K562 (cell line): ENCODE results near the gene PPP1R14C. TPM values are rescaled to one million over a fixed set of nuclear protein-coding genes. Genes with fewer than 3 reads are reported as not detected.

Source experiments
- ELF1 ChIP-seq: fragments of 200-800 bp; sonication (Bioruptor generic); IDR thresholded peaks from 2 replicates; pipeline ENCODE4 v1.6.1; 2016; ENCODE audit warnings: missing genetic modification characterization, missing compliant biosample characterization
- IRF2 ChIP-seq: sonication (generic); formaldehyde crosslinking; IDR thresholded peaks from 2 replicates; pipeline ENCODE4 v1.8.1; 2022; ENCODE audit warnings: mild to moderate bottlenecking, missing genetic modification reagents
- MBD2 ChIP-seq: sonication (generic); IDR thresholded peaks from 2 replicates; pipeline ENCODE4 v1.6.1; 2016; ENCODE audit warnings: low read depth, borderline replicate concordance
- MYBL2 ChIP-seq, 2 experiments: fragments of 450-650 bp in 1 of 2; sonication (generic) in 1 of 2; formaldehyde crosslinking in 1 of 2; IDR thresholded peaks; 2 replicates each; pipeline versions ENCODE4 v1.6.1 to v1.8.1; 2017 to 2022; ENCODE audit warnings: borderline replicate concordance in 1 of 2, inconsistent platforms in 1 of 2, low read depth in 1 of 2, mild to moderate bottlenecking in 1 of 2, missing genetic modification reagents in 1 of 2, moderate library complexity in 1 of 2
- NFIC ChIP-seq: fragments of 450-650 bp; IDR thresholded peaks from 2 replicates; pipeline ENCODE4 v1.6.1; 2017; ENCODE audit warnings: mild to moderate bottlenecking, inconsistent platforms
- POLR3G ChIP-seq: IDR thresholded peaks from 2 replicates; pipeline ENCODE4 v1.6.1; 2011; ENCODE audit not compliant: insufficient read length, insufficient replicate concordance; ENCODE audit errors: extremely low read depth
- RAD21 ChIP-seq, 2 experiments: fragments of 250-450 bp in 1 of 2; fragments of 450-650 bp in 1 of 2; sonication (Bioruptor Pico) in 1 of 2; formaldehyde crosslinking in 1 of 2; IDR thresholded peaks in 1 of 2; conservative IDR thresholded peaks in 1 of 2; 2 replicates each; pipeline versions ENCODE4 v1.4.0 to v1.8.0; 2020 to 2022; ENCODE audit warnings: mild to moderate bottlenecking in 2 of 2, moderate library complexity in 1 of 2
- ZBTB8A ChIP-seq: fragments of 450-650 bp; IDR thresholded peaks from 2 replicates; pipeline ENCODE4 v1.6.1; 2018; ENCODE audit warnings: mild to moderate bottlenecking, moderate library complexity; ENCODE audit not compliant: partially characterized antibody
- ZNF143 ChIP-seq: sonication (generic); formaldehyde crosslinking; IDR thresholded peaks from 2 replicates; pipeline ENCODE4 v1.9.0; 2022; ENCODE audit warnings: mild to moderate bottlenecking, missing genetic modification reagents
- polyA plus RNA-seq, 8 experiments: library from polyadenylated mRNA; depleted of rRNA in 4 of 8; stranded (reverse) in 5 of 8; unstranded in 3 of 8; fragments of >200 nt; fragmentation: Nextera tagmentation in 2 of 8; fragmentation: Illumina TruSeq in 1 of 8; extraction: Ambion mirVana in 2 of 8; extraction: Trizol in 1 of 8; gene quantifications; 2 replicates each; pipeline versions ENCODE4 v1.2.1 to v1.2.3, GENCODE V29; 2011 to 2014; ENCODE audit warnings: inconsistent platforms in 1 of 8, missing spikeins in 1 of 8
- total RNA-seq, 7 experiments: library from RNA; depleted of rRNA in 6 of 7; stranded (reverse); fragments of >200 nt in 6 of 7; fragmentation: Illumina TruSeq in 2 of 7; extraction: Trizol in 2 of 7; gene quantifications; 2 replicates each; pipeline versions ENCODE4 v1.2.1 to v1.2.3, GENCODE V29; 2011 to 2021; ENCODE audit warnings: low replicate concordance in 1 of 7
- TF ChIP-seq, protein P1 (sequence below): sonication (generic); formaldehyde crosslinking; IDR thresholded peaks from 2 replicates; pipeline ENCODE4 v1.4.0; 2020; ENCODE audit warnings: mild to moderate bottlenecking, missing genetic modification reagents
- TF ChIP-seq, protein P2 (sequence below): fragments of 450-650 bp; IDR thresholded peaks from 2 replicates; pipeline ENCODE4 v1.6.1; 2017; ENCODE audit warnings: antibody characterized with exemption
- TF ChIP-seq, protein P3 (sequence below): fragments of 250-450 bp; sonication (Bioruptor Pico); IDR thresholded peaks from 2 replicates; pipeline ENCODE4 v1.8.0; 2022; ENCODE audit warnings: inconsistent platforms, mild to moderate bottlenecking, moderate library complexity, borderline replicate concordance
- TF ChIP-seq, protein P4 (sequence below): fragments of 450-650 bp; IDR thresholded peaks from 2 replicates; pipeline ENCODE4 v1.6.1; 2016; ENCODE audit warnings: missing biosample characterization, missing genetic modification characterization
- TF ChIP-seq, protein P5 (sequence below), 3 experiments: fragments of 200-800 bp in 1 of 3; sonication (Bioruptor generic) in 1 of 3; sonication (generic) in 1 of 3; formaldehyde crosslinking in 1 of 3; IDR thresholded peaks; 2 replicates each; pipeline versions ENCODE4 v1.6.1 to v1.8.0; 2016 to 2022; ENCODE audit warnings: mild to moderate bottlenecking in 2 of 3, missing compliant biosample characterization in 2 of 3, missing genetic modification characterization in 2 of 3, missing genetic modification reagents in 1 of 3
- TF ChIP-seq, protein P6 (sequence below): sonication (generic); formaldehyde crosslinking; IDR thresholded peaks from 2 replicates; pipeline ENCODE4 v1.8.0; 2022; ENCODE audit warnings: missing genetic modification reagents, mild to moderate bottlenecking, borderline replicate concordance

Gene PPP1R14C
- total and polyA plus RNA-seq, 9 of the 15 experiments (the other 6 are each of a cell fraction or from before 2014, with no cell fraction given) = 4.5 to 16.6 (median 11.9) TPM

DNA sequence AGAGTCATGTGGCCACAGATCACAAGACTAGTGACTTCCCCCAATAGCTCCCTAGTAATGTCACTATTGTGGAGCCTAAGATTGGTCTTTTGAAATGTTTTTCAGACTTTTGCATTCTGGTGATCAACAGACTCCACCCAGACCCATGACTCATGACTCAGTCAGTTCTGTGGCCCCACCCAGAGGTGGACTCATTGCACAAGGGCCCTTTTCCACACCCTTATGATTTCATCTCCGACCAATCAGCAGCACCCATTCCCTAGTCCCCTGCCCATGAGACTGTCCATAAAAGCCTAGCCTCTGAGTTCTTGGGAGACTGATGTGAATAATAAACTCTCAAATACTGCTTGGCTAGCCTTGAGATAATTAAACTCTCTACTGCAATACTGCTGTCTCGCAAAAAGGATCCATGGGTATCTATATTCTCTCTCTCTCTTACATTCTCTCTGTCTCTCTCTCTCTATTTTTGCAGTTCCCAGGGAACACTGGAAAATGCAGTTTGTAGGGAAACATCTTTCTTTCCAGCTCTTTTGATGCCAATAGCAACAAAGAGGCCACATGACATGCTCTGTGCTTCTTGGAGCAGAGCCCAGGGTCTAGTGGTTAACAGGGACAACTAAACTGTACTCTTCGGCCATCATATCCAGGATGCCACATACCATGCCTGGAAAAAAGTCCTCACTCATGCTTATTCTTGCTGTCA, 154.6 kb downstream of the PPP1R14C start (continued):
- TF ChIP-seq MYBL2 (IDR thresholded peaks at IDR 0.05; ENCODE audit: low read depth) (no peak), MYBL2 (CRISPR knock-in tag; IDR thresholded peaks at IDR 0.05; ENCODE audit: borderline replicate concordance) (no peak), MBD2 (no peak), POLR3G (no peak), IRF2 (CRISPR knock-in tag) (no peak), RAD21 (CRISPR knock-in tag; conservative IDR thresholded peaks at IDR 0.05 in 1 of 2, IDR thresholded peaks at IDR 0.05 in 1 of 2) (no peak), NFIC (peak; percentile 23; the same call in 1 of the 2 replicates), ZNF143 (CRISPR knock-in tag) (no peak), ZBTB8A (no peak), ELF1 (no peak)
- TF ChIP-seq, protein P1, sequence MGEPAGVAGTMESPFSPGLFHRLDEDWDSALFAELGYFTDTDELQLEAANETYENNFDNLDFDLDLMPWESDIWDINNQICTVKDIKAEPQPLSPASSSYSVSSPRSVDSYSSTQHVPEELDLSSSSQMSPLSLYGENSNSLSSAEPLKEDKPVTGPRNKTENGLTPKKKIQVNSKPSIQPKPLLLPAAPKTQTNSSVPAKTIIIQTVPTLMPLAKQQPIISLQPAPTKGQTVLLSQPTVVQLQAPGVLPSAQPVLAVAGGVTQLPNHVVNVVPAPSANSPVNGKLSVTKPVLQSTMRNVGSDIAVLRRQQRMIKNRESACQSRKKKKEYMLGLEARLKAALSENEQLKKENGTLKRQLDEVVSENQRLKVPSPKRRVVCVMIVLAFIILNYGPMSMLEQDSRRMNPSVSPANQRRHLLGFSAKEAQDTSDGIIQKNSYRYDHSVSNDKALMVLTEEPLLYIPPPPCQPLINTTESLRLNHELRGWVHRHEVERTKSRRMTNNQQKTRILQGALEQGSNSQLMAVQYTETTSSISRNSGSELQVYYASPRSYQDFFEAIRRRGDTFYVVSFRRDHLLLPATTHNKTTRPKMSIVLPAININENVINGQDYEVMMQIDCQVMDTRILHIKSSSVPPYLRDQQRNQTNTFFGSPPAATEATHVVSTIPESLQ = no peak
- TF ChIP-seq, protein P2, sequence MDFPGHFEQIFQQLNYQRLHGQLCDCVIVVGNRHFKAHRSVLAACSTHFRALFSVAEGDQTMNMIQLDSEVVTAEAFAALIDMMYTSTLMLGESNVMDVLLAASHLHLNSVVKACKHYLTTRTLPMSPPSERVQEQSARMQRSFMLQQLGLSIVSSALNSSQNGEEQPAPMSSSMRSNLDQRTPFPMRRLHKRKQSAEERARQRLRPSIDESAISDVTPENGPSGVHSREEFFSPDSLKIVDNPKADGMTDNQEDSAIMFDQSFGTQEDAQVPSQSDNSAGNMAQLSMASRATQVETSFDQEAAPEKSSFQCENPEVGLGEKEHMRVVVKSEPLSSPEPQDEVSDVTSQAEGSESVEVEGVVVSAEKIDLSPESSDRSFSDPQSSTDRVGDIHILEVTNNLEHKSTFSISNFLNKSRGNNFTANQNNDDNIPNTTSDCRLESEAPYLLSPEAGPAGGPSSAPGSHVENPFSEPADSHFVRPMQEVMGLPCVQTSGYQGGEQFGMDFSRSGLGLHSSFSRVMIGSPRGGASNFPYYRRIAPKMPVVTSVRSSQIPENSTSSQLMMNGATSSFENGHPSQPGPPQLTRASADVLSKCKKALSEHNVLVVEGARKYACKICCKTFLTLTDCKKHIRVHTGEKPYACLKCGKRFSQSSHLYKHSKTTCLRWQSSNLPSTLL = no peak
- TF ChIP-seq, protein P3, sequence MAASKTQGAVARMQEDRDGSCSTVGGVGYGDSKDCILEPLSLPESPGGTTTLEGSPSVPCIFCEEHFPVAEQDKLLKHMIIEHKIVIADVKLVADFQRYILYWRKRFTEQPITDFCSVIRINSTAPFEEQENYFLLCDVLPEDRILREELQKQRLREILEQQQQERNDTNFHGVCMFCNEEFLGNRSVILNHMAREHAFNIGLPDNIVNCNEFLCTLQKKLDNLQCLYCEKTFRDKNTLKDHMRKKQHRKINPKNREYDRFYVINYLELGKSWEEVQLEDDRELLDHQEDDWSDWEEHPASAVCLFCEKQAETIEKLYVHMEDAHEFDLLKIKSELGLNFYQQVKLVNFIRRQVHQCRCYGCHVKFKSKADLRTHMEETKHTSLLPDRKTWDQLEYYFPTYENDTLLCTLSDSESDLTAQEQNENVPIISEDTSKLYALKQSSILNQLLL (CRISPR knock-in tag) = no peak
- TF ChIP-seq, protein P4, sequence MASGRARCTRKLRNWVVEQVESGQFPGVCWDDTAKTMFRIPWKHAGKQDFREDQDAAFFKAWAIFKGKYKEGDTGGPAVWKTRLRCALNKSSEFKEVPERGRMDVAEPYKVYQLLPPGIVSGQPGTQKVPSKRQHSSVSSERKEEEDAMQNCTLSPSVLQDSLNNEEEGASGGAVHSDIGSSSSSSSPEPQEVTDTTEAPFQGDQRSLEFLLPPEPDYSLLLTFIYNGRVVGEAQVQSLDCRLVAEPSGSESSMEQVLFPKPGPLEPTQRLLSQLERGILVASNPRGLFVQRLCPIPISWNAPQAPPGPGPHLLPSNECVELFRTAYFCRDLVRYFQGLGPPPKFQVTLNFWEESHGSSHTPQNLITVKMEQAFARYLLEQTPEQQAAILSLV (tag) = peak; percentile 24; the same call in 1 of the 2 replicates
- TF ChIP-seq, protein P5, sequence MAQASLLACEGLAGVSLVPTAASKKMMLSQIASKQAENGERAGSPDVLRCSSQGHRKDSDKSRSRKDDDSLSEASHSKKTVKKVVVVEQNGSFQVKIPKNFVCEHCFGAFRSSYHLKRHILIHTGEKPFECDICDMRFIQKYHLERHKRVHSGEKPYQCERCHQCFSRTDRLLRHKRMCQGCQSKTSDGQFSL (CRISPR knock-in tag; IDR thresholded peaks at IDR 0.05) = no peak
- TF ChIP-seq, protein P5 (tag; IDR thresholded peaks at IDR 0.05) = no peak
- TF ChIP-seq, protein P6, sequence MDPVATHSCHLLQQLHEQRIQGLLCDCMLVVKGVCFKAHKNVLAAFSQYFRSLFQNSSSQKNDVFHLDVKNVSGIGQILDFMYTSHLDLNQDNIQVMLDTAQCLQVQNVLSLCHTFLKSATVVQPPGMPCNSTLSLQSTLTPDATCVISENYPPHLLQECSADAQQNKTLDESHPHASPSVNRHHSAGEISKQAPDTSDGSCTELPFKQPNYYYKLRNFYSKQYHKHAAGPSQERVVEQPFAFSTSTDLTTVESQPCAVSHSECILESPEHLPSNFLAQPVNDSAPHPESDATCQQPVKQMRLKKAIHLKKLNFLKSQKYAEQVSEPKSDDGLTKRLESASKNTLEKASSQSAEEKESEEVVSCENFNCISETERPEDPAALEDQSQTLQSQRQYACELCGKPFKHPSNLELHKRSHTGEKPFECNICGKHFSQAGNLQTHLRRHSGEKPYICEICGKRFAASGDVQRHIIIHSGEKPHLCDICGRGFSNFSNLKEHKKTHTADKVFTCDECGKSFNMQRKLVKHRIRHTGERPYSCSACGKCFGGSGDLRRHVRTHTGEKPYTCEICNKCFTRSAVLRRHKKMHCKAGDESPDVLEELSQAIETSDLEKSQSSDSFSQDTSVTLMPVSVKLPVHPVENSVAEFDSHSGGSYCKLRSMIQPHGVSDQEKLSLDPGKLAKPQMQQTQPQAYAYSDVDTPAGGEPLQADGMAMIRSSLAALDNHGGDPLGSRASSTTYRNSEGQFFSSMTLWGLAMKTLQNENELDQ (CRISPR knock-in tag) = no peak
